Sigmoid colon (tissue), 7 donors: Measurements from ENCODE around the gene RGR. TPM values are rescaled to one million over a fixed set of nuclear protein-coding genes. Genes with fewer than 3 reads are reported as not detected.

Source experiments
- DNase-seq: peaks from one replicate; pipeline ENCODE4 v3.0.0-alpha.2; 2019
- H3K27ac ChIP-seq, 4 donors: fragments of 200-600 bp; sonication (generic); one replicate each; pipeline ENCODE4 v1.5.1; 2016 to 2019; ENCODE audit warnings: mild to moderate bottlenecking in 1 of 4
- H3K27me3 ChIP-seq, 3 donors: fragments of 200-600 bp; sonication (generic); one replicate each; pipeline ENCODE4 v1.5.1; 2019; ENCODE audit warnings: mild to moderate bottlenecking in 1 of 3
- H3K36me3 ChIP-seq, 4 donors: fragments of 200-600 bp; sonication (generic); one replicate each; pipeline ENCODE4 v1.5.1; 2016 to 2019
- H3K4me1 ChIP-seq, 4 donors: fragments of 200-600 bp; sonication (generic); one replicate each; pipeline ENCODE4 v1.5.1; 2017 to 2019
- H3K4me3 ChIP-seq, 4 donors: fragments of 200-600 bp; sonication (generic); one replicate each; pipeline ENCODE4 v1.5.1; 2017 to 2019; ENCODE audit warnings: mild to moderate bottlenecking in 2 of 4, moderate library complexity in 1 of 4
- H3K9me3 ChIP-seq, 4 donors: fragments of 200-600 bp in 3 of 4; sonication (generic) in 3 of 4; one replicate each; pipeline versions ENCODE4 v1.5.1 to v1.6.1; 2013 to 2019
- CTCF ChIP-seq, 4 experiments: fragments of 450-650 bp in 3 of 4; fragments of 200-600 bp in 1 of 4; IDR thresholded peaks; one replicate each; pipeline ENCODE4 v1.5.1; 2016 to 2019; ENCODE audit warnings: antibody characterized with exemption in 4 of 4, mild to moderate bottlenecking in 3 of 4, moderate library complexity in 2 of 4
- EP300 ChIP-seq, 4 donors: sonication (generic); formaldehyde crosslinking; IDR thresholded peaks; one replicate each; pipeline ENCODE4 v1.6.1; 2017; ENCODE audit warnings: antibody characterized with exemption in 4 of 4
- POLR2A ChIP-seq, 2 donors: fragments of 450-650 bp; IDR thresholded peaks; one replicate each; pipeline ENCODE4 v1.6.1; 2016; ENCODE audit warnings: antibody characterized with exemption in 2 of 2, mild to moderate bottlenecking in 2 of 2, moderate library complexity in 2 of 2
- POLR2AphosphoS5 ChIP-seq, 4 donors: sonication (generic); formaldehyde crosslinking; IDR thresholded peaks; one replicate each; pipeline ENCODE4 v1.6.1; 2017; ENCODE audit warnings: antibody characterized with exemption in 4 of 4
- WGBS, 2 donors: extraction: QIAGEN DNeasy Blood & Tissue Kit; methylation state at CpG; one replicate each; pipeline ENCODE4 v1.1.7; 2013; 5-methylcytosine and 5-hydroxymethylcytosine counted together
- intact Hi-C: fragments of 100-400 bp; cut with DNase I; formaldehyde crosslinking; loops from one replicate; pipeline ENCODE4 v1.15.1; 2023
- polyA plus RNA-seq, 3 donors: library from polyadenylated mRNA; stranded (reverse); fragments of 200-250 nt; gene quantifications; one replicate each; pipeline ENCODE4 v1.2.3, GENCODE V29; 2013
- total RNA-seq, 4 donors: library from RNA; depleted of rRNA; stranded (reverse); fragments of >200 nt; gene quantifications; one replicate each; pipeline ENCODE4 v1.1.0, GENCODE V29; 2016
- donor health status: healthy with polysubstance abuse.
- donor health status: Bipolar disorder and iron deficiency.
- donor health status: healthy.

Gene RGR
- total and polyA plus RNA-seq, 7 donors: 0.82 to 3.6 (median 1.4) TPM; not detected in 4

- Histone ChIP-seq H3K27ac (no peak overlapping the region), H3K4me3 (no peak overlapping the region), H3K27me3 (peaks cover 0 to 31% (median 14%) of the 10 kb centered on the region in 3 donors), H3K36me3 (no peaks in the 10 kb centered on the region), H3K4me1 (peaks cover 0 to 42% (median 33%) of the 10 kb centered on the region in 4 donors), H3K9me3 (no peaks in the 10 kb centered on the region)
- no peak for DNase-seq
- WGBS, 2 donors: 14 to 65% methylated on average over 7 of the region's 7 CpGs
- no peak for TF ChIP-seq EP300 (IDR thresholded peaks at IDR 0.05)
- no peak for TF ChIP-seq POLR2AphosphoS5 (IDR thresholded peaks at IDR 0.05)
- TF ChIP-seq CTCF (IDR thresholded peaks at IDR 0.05): no peak
- no peak for TF ChIP-seq POLR2A (IDR thresholded peaks at IDR 0.05)
- intact Hi-C loops: no loop called here
Measured at GRCh38 chr10:84198206-84198915, 46.5 kb upstream of the RGR start.

GRCh38 chr10:84200537-84201243 lies 44.2 kb upstream of the RGR start:
- Histone ChIP-seq H3K4me3 (no peak overlapping the region), H3K4me1 (peaks cover 0 to 23% (median 18%) of the 10 kb centered on the region in 4 donors), H3K27ac (no peak overlapping the region), H3K9me3 (no peaks in the 10 kb centered on the region), H3K36me3 (no peaks in the 10 kb centered on the region), H3K27me3 (peaks cover 0 to 8% (median 0%) of the 10 kb centered on the region in 3 donors)
- TF ChIP-seq POLR2A (IDR thresholded peaks at IDR 0.05) (no peak), CTCF (IDR thresholded peaks at IDR 0.05) (no peak), EP300 (IDR thresholded peaks at IDR 0.05) (no peak), POLR2AphosphoS5 (IDR thresholded peaks at IDR 0.05) (no peak)
- intact Hi-C loops: no loop called here
- peak; percentile 44 for DNase-seq
- WGBS, 2 donors: 33 to 68% methylated on average over 11 of the region's 11 CpGs

GRCh38 chr10:84201244-84201606 lies 43.6 kb upstream of the RGR start:
- H3K4me1 ChIP-seq: peaks cover 0 to 18% (median 13%) of the 10 kb centered on the region in 4 donors
- peaks cover 0 to 4% (median 0%) of the 10 kb centered on the region in 3 donors for H3K27me3 ChIP-seq
- intact Hi-C loops: no loop called here
- peak; percentile 18 for DNase-seq
- no peak overlapping the region for H3K27ac ChIP-seq
- no peak for TF ChIP-seq POLR2AphosphoS5 (IDR thresholded peaks at IDR 0.05)
- no peak for TF ChIP-seq POLR2A (IDR thresholded peaks at IDR 0.05)
- TF ChIP-seq CTCF (IDR thresholded peaks at IDR 0.05): no peak
- no peak for TF ChIP-seq EP300 (IDR thresholded peaks at IDR 0.05)
- WGBS, 2 donors: 10 to 49% methylated on average over 6 of the region's 6 CpGs
- no peaks in the 10 kb centered on the region for H3K9me3 ChIP-seq
- no peak overlapping the region for H3K4me3 ChIP-seq
- no peaks in the 10 kb centered on the region for H3K36me3 ChIP-seq

GRCh38 chr10:84201682-84202081 lies 43.2 kb upstream of the RGR start:
- H3K4me3 ChIP-seq: no peak overlapping the region
- no peak overlapping the region for H3K27ac ChIP-seq
- H3K36me3 ChIP-seq: no peaks in the 10 kb centered on the region
- H3K9me3 ChIP-seq: no peaks in the 10 kb centered on the region
- intact Hi-C loops: no loop called here
- 83 to 91% methylated on average over 11 of the region's 11 CpGs for WGBS, 2 donors
- H3K27me3 ChIP-seq: peaks cover 0 to 4% (median 0%) of the 10 kb centered on the region in 3 donors
- DNase-seq: no peak
- TF ChIP-seq EP300 (IDR thresholded peaks at IDR 0.05): no peak
- peaks cover 0 to 14% (median 8%) of the 10 kb centered on the region in 4 donors for H3K4me1 ChIP-seq

- H3K27me3 ChIP-seq: peaks cover 0 to 4% (median 0%) of the 10 kb centered on the region in 3 donors
- H3K36me3 ChIP-seq: no peaks in the 10 kb centered on the region
- no peak overlapping the region for H3K27ac ChIP-seq
- WGBS, 2 donors: 84 to 87% methylated on average over 5 of the region's 5 CpGs
- no peak for DNase-seq
- no peak overlapping the region for H3K4me3 ChIP-seq
- intact Hi-C loops: no loop called here
- TF ChIP-seq CTCF (IDR thresholded peaks at IDR 0.05) (no peak), POLR2A (IDR thresholded peaks at IDR 0.05) (no peak), EP300 (IDR thresholded peaks at IDR 0.05) (no peak), POLR2AphosphoS5 (IDR thresholded peaks at IDR 0.05) (no peak)
- H3K9me3 ChIP-seq: no peaks in the 10 kb centered on the region
- peaks cover 0 to 7% (median 3%) of the 10 kb centered on the region in 4 donors for H3K4me1 ChIP-seq
Measured at GRCh38 chr10:84202349-84202748, 42.5 kb upstream of the RGR start.
